K562 (cell line): ENCODE measurements around the gene YAP1. TPM values are rescaled to one million over a fixed set of nuclear protein-coding genes. Genes with fewer than 3 reads are reported as not detected.

Source experiments
- ATAC-seq: fragments of 200-7000 bp; cut with Tn5 transposase; 3 replicates; pipeline ENCODE4 v1.9.1; 2020; ENCODE audit warnings: moderate library complexity
- BruUV-seq: library from RNA; stranded (reverse); fragments of 400-500 nt; replicated peaks from 2 replicates; lab custom pipeline; 2021; lab: Mats Ljungman, UMichigan
- CTCF ChIA-PET: fragments of 300-600 bp; formaldehyde crosslinking; extraction: SDS; loops from one replicate; lab custom pipeline; 2021; ENCODE audit warnings: low intra/inter-chr PET ratio; lab: Yijun Ruan, JAX
- POLR2A ChIA-PET: fragments of 300-600, 350-650 bp; sonication (Branson Sonifier 250); formaldehyde crosslinking; extraction: SDS; loops from one replicate; lab custom pipeline; 2021; ENCODE audit warnings: antibody characterized with exemption, inconsistent platforms; lab: Yijun Ruan, JAX
- DNase-seq, 4 experiments: peaks; one replicate each; pipeline versions ENCODE4 v3.0.0 to v3.0.0-alpha.2; 2011 to 2018; ENCODE audit warnings: low spot score in 3 of 4, mixed read lengths in 3 of 4; ENCODE audit errors: extremely low read depth in 1 of 4
- FAIRE-seq: peaks from 2 replicates; lab custom pipeline; 2011; peaks lifted over from hg19 to GRCh38; lab: Jason Lieb, UNC
- H2AFZ ChIP-seq: 2 replicates; pipeline ENCODE4 v1.6.0; 2011; ENCODE audit warnings: low read depth, low read length, control low read depth, inconsistent platforms
- H3K27ac ChIP-seq: fragments of 200-600 bp; 3 replicates; pipeline ENCODE4 v1.8.0; 2011; ENCODE audit warnings: low read depth, mild to moderate bottlenecking, control low read depth, inconsistent platforms, low read length, moderate library complexity, mixed read lengths; ENCODE audit errors: extremely low read depth
- H3K27me3 ChIP-seq, 2 experiments: fragments of 300-600 bp in 1 of 2; 2 replicates in 1 of 2; 3 replicates in 1 of 2; pipeline versions ENCODE4 v1.6.0 to v1.8.0; 2011; ENCODE audit warnings: inconsistent platforms in 2 of 2, low read length in 2 of 2, mild to moderate bottlenecking in 1 of 2, mixed read lengths in 1 of 2, moderate library complexity in 1 of 2; ENCODE audit not compliant: control insufficient read depth in 2 of 2, insufficient read depth in 2 of 2
- H3K36me3 ChIP-seq: fragments of 300-600 bp; 3 replicates; pipeline ENCODE4 v1.8.0; 2011; ENCODE audit warnings: mild to moderate bottlenecking, low read length, inconsistent platforms; ENCODE audit not compliant: control insufficient read depth, insufficient read depth
- H3K4me1 ChIP-seq, 2 experiments: fragments of 200-600 bp in 1 of 2; replicated peaks in 1 of 2; 2 replicates in 1 of 2; 3 replicates in 1 of 2; pipeline versions ENCODE4 v1.5.1 to v1.8.0; 2011; ENCODE audit warnings: inconsistent platforms in 2 of 2, low read length in 2 of 2, mild to moderate bottlenecking in 1 of 2, mixed read lengths in 1 of 2, moderate library complexity in 1 of 2; ENCODE audit not compliant: control insufficient read depth in 2 of 2, insufficient read depth in 2 of 2
- H3K4me2 ChIP-seq: 2 replicates; pipeline ENCODE4 v1.6.1; 2011; ENCODE audit warnings: low read length, control low read depth, inconsistent platforms, mixed read lengths; ENCODE audit not compliant: insufficient read depth
- H3K4me3 ChIP-seq: fragments of 200-600 bp; sonication (generic), shearing (Covaris generic); 2 replicates; pipeline ENCODE4 v1.5.1; 2016; ENCODE audit warnings: control low read depth, inconsistent platforms
- H3K79me2 ChIP-seq: fragments of 200-600 bp; 3 replicates; pipeline ENCODE4 v1.8.0; 2011; ENCODE audit warnings: low read length, inconsistent platforms; ENCODE audit not compliant: control insufficient read depth, insufficient read depth
- H3K9ac ChIP-seq, 2 experiments: 2 replicates each; pipeline versions ENCODE4 v1.6.0 to v1.6.1; 2011; ENCODE audit warnings: low read depth in 2 of 2, low read length in 2 of 2, control low read depth in 1 of 2, inconsistent platforms in 1 of 2, mild to moderate bottlenecking in 1 of 2, mixed read lengths in 1 of 2; ENCODE audit not compliant: insufficient read depth in 1 of 2
- H3K9me1 ChIP-seq: one replicate; pipeline ENCODE4 v1.6.0; 2011; ENCODE audit warnings: inconsistent platforms, mild to moderate bottlenecking, low read length, moderate library complexity; ENCODE audit not compliant: control insufficient read depth, insufficient read depth
- H3K9me3 ChIP-seq: replicated peaks from 2 replicates; pipeline ENCODE4 v1.5.1; 2011; ENCODE audit warnings: low read depth, low read length, inconsistent platforms; ENCODE audit not compliant: control insufficient read depth, insufficient read depth
- H4K20me1 ChIP-seq: replicated peaks from 2 replicates; pipeline ENCODE4 v1.6.1; 2011; ENCODE audit warnings: low read length, inconsistent platforms, mixed read lengths; ENCODE audit not compliant: control insufficient read depth, insufficient read depth
- ATF3 ChIP-seq, 2 experiments: fragments of 450-650 bp in 1 of 2; sonication (generic) in 1 of 2; formaldehyde crosslinking in 1 of 2; IDR thresholded peaks in 1 of 2; conservative IDR thresholded peaks in 1 of 2; 2 replicates each; pipeline versions ENCODE4 v1.6.1 to v1.8.1; 2016 to 2023; ENCODE audit warnings: mild to moderate bottlenecking in 2 of 2, moderate library complexity in 2 of 2, inconsistent platforms in 1 of 2, missing genetic modification reagents in 1 of 2
- CEBPG ChIP-seq, 3 experiments: fragments of 200-800 bp in 1 of 3; sonication (Bioruptor generic) in 1 of 3; sonication (generic) in 1 of 3; formaldehyde crosslinking in 1 of 3; IDR thresholded peaks in 2 of 3; conservative IDR thresholded peaks in 1 of 3; 2 replicates each; pipeline versions ENCODE4 v1.6.1 to v1.8.0; 2016 to 2022; ENCODE audit warnings: missing compliant biosample characterization in 2 of 3, missing genetic modification characterization in 2 of 3, mild to moderate bottlenecking in 1 of 3, missing genetic modification reagents in 1 of 3
- ETV1 ChIP-seq: fragments of 450-650 bp; conservative IDR thresholded peaks from 2 replicates; pipeline ENCODE4 v1.6.1; 2016; ENCODE audit warnings: missing genetic modification characterization, control low read depth, low read depth, missing compliant biosample characterization
- FOSL1 ChIP-seq: fragments of 200-800 bp; sonication (Bioruptor generic); conservative IDR thresholded peaks from 2 replicates; pipeline ENCODE4 v1.6.1; 2016; ENCODE audit warnings: missing genetic modification characterization, missing compliant biosample characterization
- HLTF ChIP-seq: fragments of 450-650 bp; IDR thresholded peaks from 2 replicates; pipeline ENCODE4 v1.6.1; 2016
- JUND ChIP-seq, 2 experiments: IDR thresholded peaks; 2 replicates in 1 of 2; 3 replicates in 1 of 2; pipeline ENCODE4 v1.6.1; 2011; ENCODE audit warnings: borderline replicate concordance in 2 of 2, low read depth in 2 of 2, low read length in 2 of 2, improper control_type of control experiment in 1 of 2, missing biosample characterization in 1 of 2, missing genetic modification characterization in 1 of 2, missing genetic modification reagents in 1 of 2
- MAZ ChIP-seq, 2 experiments: fragments of 450-650 bp in 1 of 2; sonication (generic) in 1 of 2; formaldehyde crosslinking; IDR thresholded peaks in 1 of 2; conservative IDR thresholded peaks in 1 of 2; 2 replicates each; pipeline versions ENCODE4 v1.4.0 to v1.5.0; 2020; ENCODE audit warnings: mild to moderate bottlenecking in 1 of 2, missing genetic modification reagents in 1 of 2
- NFIC ChIP-seq: fragments of 450-650 bp; IDR thresholded peaks from 2 replicates; pipeline ENCODE4 v1.6.1; 2017; ENCODE audit warnings: mild to moderate bottlenecking, inconsistent platforms
- POLR2G ChIP-seq: fragments of 200-400 bp; formaldehyde crosslinking; IDR thresholded peaks from 2 replicates; pipeline ENCODE4 v1.6.1; 2017; ENCODE audit warnings: low read depth, mild to moderate bottlenecking, antibody characterized with exemption, low read length, moderate library complexity
- RBFOX2 ChIP-seq: fragments of 200-400 bp; formaldehyde crosslinking; IDR thresholded peaks from 2 replicates; pipeline ENCODE4 v1.6.1; 2017; ENCODE audit warnings: low read depth, mild to moderate bottlenecking, low read length, moderate library complexity
- RBM25 ChIP-seq: fragments of 200-400 bp; formaldehyde crosslinking; IDR thresholded peaks from 2 replicates; pipeline ENCODE4 v1.6.1; 2018; ENCODE audit warnings: low read length, low read depth, moderate library complexity; ENCODE audit not compliant: severe bottlenecking
- SAFB2 ChIP-seq: fragments of 200-400 bp; formaldehyde crosslinking; IDR thresholded peaks from 2 replicates; pipeline ENCODE4 v1.6.1; 2018; ENCODE audit warnings: borderline replicate concordance, low read length, low read depth, moderate library complexity; ENCODE audit not compliant: severe bottlenecking
- SMARCA5 ChIP-seq: fragments of 450-650 bp; IDR thresholded peaks from 2 replicates; pipeline ENCODE4 v1.6.1; 2016
- ZNF280A ChIP-seq: fragments of 450-650 bp; IDR thresholded peaks from 2 replicates; pipeline ENCODE4 v1.6.1; 2018; ENCODE audit warnings: mild to moderate bottlenecking, low read depth; ENCODE audit not compliant: partially characterized antibody
- WGBS: fragments of 100-300 bp; shearing (Covaris generic); methylation state at CpG from one replicate; pipeline ENCODE4 v1.1.6; 2016; ENCODE audit warnings: low coverage, mixed read lengths; ENCODE audit not compliant: insufficient coverage; ENCODE audit errors: missing lambda C conversion rate; 5-methylcytosine and 5-hydroxymethylcytosine counted together
- in situ Hi-C: fragments of 300-500 bp; cut with MboI; formaldehyde crosslinking; loops from 4 replicates; pipeline ENCODE4 v1.15.0; 2018; ENCODE audit warnings: inconsistent platforms, mixed read lengths
- intact Hi-C: fragments of 100-400 bp; cut with micrococcal nuclease; formaldehyde crosslinking; loops from 2 replicates; pipeline ENCODE4 v1.14.2; 2022
- polyA plus RNA-seq, 8 experiments: library from polyadenylated mRNA; depleted of rRNA in 4 of 8; stranded (reverse) in 5 of 8; unstranded in 3 of 8; fragments of >200 nt; fragmentation: Nextera tagmentation in 2 of 8; fragmentation: Illumina TruSeq in 1 of 8; extraction: Ambion mirVana in 2 of 8; extraction: Trizol in 1 of 8; gene quantifications; 2 replicates each; pipeline versions ENCODE4 v1.2.1 to v1.2.3, GENCODE V29; 2011 to 2014; ENCODE audit warnings: inconsistent platforms in 1 of 8, missing spikeins in 1 of 8
- total RNA-seq, 7 experiments: library from RNA; depleted of rRNA in 6 of 7; stranded (reverse); fragments of >200 nt in 6 of 7; fragmentation: Illumina TruSeq in 2 of 7; extraction: Trizol in 2 of 7; gene quantifications; 2 replicates each; pipeline versions ENCODE4 v1.2.1 to v1.2.3, GENCODE V29; 2011 to 2021; ENCODE audit warnings: low replicate concordance in 1 of 7
- TF ChIP-seq, protein P1 (sequence below): sonication (generic); IDR thresholded peaks from 2 replicates; pipeline ENCODE4 v1.6.1; 2016

YAP1 gene
- total and polyA plus RNA-seq, 9 of the 15 experiments (the other 6 are each of a cell fraction or from before 2014, with no cell fraction given): 0.18 TPM; not detected in 8

GRCh38 chr11:102177974-102178631 lies 67.9 kb downstream of the YAP1 start:
- Histone ChIP-seq H3K4me3 (no peak overlapping the region), H3K4me2 (no peak overlapping the region), H3K27ac (no peak overlapping the region), H3K27me3 (no peaks in the 10 kb centered on the region), H3K9me3 (no peaks in the 10 kb centered on the region), H4K20me1 (no peaks in the 10 kb centered on the region)
- DNase-seq: no peak
- CTCF ChIA-PET: no interaction called here
- WGBS: 0% methylated on average over 4 of the region's 4 CpGs
- POLR2A ChIA-PET: no interaction called here
- TF ChIP-seq SAFB2: no peak
- peak; percentile 74 for TF ChIP-seq FOSL1
- peak; percentile 47 for TF ChIP-seq ATF3 (IDR thresholded peaks at IDR 0.05)
- TF ChIP-seq ATF3 (CRISPR knock-in tag; conservative IDR thresholded peaks at IDR 0.05): no peak
- no peak for TF ChIP-seq HLTF
- TF ChIP-seq MAZ (CRISPR knock-in tag; conservative IDR thresholded peaks at IDR 0.05 in 1 of 2, IDR thresholded peaks at IDR 0.05 in 1 of 2): no peak
- no peak for TF ChIP-seq SMARCA5
- no peak for TF ChIP-seq CEBPG (CRISPR knock-in tag; IDR thresholded peaks at IDR 0.05)
- TF ChIP-seq CEBPG (tag; conservative IDR thresholded peaks at IDR 0.05 in 1 of 2, IDR thresholded peaks at IDR 0.05 in 1 of 2): peak in 1 of 2 experiments; percentile 59; a peak in 2 of 4 replicates
- peak; percentile 19 for TF ChIP-seq RBM25
- TF ChIP-seq ETV1 (tag): 0 out of 2 replicates have a peak, but pooled peaks have one; percentile 13
- TF ChIP-seq, protein P1, sequence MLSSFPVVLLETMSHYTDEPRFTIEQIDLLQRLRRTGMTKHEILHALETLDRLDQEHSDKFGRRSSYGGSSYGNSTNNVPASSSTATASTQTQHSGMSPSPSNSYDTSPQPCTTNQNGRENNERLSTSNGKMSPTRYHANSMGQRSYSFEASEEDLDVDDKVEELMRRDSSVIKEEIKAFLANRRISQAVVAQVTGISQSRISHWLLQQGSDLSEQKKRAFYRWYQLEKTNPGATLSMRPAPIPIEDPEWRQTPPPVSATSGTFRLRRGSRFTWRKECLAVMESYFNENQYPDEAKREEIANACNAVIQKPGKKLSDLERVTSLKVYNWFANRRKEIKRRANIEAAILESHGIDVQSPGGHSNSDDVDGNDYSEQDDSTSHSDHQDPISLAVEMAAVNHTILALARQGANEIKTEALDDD: peak; percentile 56; the same call in 1 of the 2 replicates
- peak; percentile 23; the same call in 1 of the 2 replicates for TF ChIP-seq JUND (IDR thresholded peaks at IDR 0.05; ENCODE audit: borderline replicate concordance, low read depth, low read length)
- TF ChIP-seq JUND (tag; IDR thresholded peaks at IDR 0.05; ENCODE audit: borderline replicate concordance, low read depth, low read length): peak; percentile 53; the same call in 2 of the 3 replicates
- TF ChIP-seq NFIC: no peak
- no peak for TF ChIP-seq RBFOX2
- no peak for TF ChIP-seq POLR2G
- TF ChIP-seq ZNF280A: no peak
- TF ChIP-seq, all 486 proteins: peak for 7
- Histone ChIP-seq H3K9me1 (no peaks in the 10 kb centered on the region), H3K36me3 (no peaks in the 10 kb centered on the region), H3K79me2 (no peaks in the 10 kb centered on the region), H2AFZ (no peak overlapping the region), H3K4me1 (no peaks in the 10 kb centered on the region), H3K9ac (no peak overlapping the region)
- no TSS peak for BruUV-seq
- in situ Hi-C loops (no loop called here), intact Hi-C loops (no loop called here)
- ATAC-seq: no peak
- FAIRE-seq: no peak
